ENCODE measurements around the gene KLHL10. TPM values are rescaled to one million over a fixed set of nuclear protein-coding genes. Genes with fewer than 3 reads are reported as not detected.

The KLHL10 gene
- total and polyA plus RNA-seq, 2 of the 13 experiments (the other 11 are each of a cell fraction or from before 2014, with no cell fraction given), result 0.04 to 0.08 TPM

DNA sequence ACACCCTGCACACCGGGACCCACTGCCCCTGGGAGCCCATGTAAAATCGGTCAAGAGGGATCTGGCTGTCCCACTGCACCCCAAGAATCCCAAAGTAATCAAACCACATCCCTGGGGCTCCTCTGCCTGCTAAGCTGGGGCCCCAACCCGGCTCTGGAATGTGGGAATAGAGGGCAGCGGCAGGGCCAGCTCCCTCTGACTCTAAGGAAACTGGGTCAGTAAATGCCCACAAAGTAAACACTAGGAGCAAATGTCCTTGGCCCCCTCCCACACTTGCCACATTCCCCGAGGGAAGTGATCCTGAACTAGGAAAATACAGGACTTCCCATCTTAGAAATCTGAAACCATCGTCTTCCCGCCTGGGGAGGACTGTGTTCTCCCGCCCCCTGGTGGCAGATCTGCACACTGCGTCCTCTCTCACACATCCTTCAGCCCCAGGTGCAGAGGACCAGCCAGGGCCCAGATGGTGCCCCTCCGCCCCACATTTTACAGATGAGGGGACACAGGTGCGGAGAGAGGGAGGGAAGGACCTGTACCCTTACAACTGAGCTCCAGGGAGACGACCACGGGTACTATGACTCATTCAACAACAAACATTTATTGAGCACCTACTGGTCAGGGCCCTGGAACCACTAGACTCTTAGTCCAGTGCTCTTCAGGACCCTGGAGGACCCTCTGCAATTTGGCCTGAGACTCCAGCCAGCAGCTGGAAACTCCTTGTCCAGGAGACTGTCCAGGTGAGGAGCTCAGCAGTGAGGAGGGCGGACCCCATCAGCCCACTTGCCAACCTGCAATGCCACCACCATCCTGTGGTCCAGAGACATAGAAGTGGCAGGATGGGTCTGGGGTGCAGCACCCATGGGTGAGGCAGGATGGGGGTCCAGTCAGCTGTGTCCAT, 36.0 kb upstream of the KLHL10 start (continued):
- TF ChIP-seq ISX (CRISPR knock-in tag; conservative IDR thresholded peaks at IDR 0.05), result no peak
- peak; percentile 24 for TF ChIP-seq ZEB1 (IDR thresholded peaks at IDR 0.05; ENCODE audit: insufficient replicate concordance, low read depth)
- no peak; the same call in 1 of the 2 replicates for TF ChIP-seq ZFY (CRISPR knock-in tag; IDR thresholded peaks at IDR 0.05)
- TF ChIP-seq, protein P1, sequence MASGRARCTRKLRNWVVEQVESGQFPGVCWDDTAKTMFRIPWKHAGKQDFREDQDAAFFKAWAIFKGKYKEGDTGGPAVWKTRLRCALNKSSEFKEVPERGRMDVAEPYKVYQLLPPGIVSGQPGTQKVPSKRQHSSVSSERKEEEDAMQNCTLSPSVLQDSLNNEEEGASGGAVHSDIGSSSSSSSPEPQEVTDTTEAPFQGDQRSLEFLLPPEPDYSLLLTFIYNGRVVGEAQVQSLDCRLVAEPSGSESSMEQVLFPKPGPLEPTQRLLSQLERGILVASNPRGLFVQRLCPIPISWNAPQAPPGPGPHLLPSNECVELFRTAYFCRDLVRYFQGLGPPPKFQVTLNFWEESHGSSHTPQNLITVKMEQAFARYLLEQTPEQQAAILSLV (CRISPR knock-in tag; IDR thresholded peaks at IDR 0.05; ENCODE audit: borderline replicate concordance), result no peak
- TF ChIP-seq ZFAT (CRISPR knock-in tag; conservative IDR thresholded peaks at IDR 0.05), result no peak
- TF ChIP-seq, protein P2, sequence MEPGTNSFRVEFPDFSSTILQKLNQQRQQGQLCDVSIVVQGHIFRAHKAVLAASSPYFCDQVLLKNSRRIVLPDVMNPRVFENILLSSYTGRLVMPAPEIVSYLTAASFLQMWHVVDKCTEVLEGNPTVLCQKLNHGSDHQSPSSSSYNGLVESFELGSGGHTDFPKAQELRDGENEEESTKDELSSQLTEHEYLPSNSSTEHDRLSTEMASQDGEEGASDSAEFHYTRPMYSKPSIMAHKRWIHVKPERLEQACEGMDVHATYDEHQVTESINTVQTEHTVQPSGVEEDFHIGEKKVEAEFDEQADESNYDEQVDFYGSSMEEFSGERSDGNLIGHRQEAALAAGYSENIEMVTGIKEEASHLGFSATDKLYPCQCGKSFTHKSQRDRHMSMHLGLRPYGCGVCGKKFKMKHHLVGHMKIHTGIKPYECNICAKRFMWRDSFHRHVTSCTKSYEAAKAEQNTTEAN (CRISPR knock-in tag; conservative IDR thresholded peaks at IDR 0.05), result no peak
- TF ChIP-seq ZSCAN29 (CRISPR knock-in tag; conservative IDR thresholded peaks at IDR 0.05), result peak; percentile 76; the same call in 1 of the 2 replicates
- TF ChIP-seq CCDC6 (CRISPR knock-in tag; IDR thresholded peaks at IDR 0.05), result peak; percentile 45; the same call in 1 of the 2 replicates
- no peak for TF ChIP-seq ZNF883 (CRISPR knock-in tag; IDR thresholded peaks at IDR 0.05; ENCODE audit: not compliant biosample characterization)
- no peak; the same call in 1 of the 2 replicates for TF ChIP-seq ZNF225 (CRISPR knock-in tag; IDR thresholded peaks at IDR 0.05)
- TF ChIP-seq, protein P3, sequence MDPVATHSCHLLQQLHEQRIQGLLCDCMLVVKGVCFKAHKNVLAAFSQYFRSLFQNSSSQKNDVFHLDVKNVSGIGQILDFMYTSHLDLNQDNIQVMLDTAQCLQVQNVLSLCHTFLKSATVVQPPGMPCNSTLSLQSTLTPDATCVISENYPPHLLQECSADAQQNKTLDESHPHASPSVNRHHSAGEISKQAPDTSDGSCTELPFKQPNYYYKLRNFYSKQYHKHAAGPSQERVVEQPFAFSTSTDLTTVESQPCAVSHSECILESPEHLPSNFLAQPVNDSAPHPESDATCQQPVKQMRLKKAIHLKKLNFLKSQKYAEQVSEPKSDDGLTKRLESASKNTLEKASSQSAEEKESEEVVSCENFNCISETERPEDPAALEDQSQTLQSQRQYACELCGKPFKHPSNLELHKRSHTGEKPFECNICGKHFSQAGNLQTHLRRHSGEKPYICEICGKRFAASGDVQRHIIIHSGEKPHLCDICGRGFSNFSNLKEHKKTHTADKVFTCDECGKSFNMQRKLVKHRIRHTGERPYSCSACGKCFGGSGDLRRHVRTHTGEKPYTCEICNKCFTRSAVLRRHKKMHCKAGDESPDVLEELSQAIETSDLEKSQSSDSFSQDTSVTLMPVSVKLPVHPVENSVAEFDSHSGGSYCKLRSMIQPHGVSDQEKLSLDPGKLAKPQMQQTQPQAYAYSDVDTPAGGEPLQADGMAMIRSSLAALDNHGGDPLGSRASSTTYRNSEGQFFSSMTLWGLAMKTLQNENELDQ (CRISPR knock-in tag; IDR thresholded peaks at IDR 0.05; ENCODE audit: borderline replicate concordance), result no peak
- TF ChIP-seq KAT2B (IDR thresholded peaks at IDR 0.05; ENCODE audit: borderline replicate concordance, low read depth, low read length), result no peak
- no peak; the same call in 1 of the 2 replicates for TF ChIP-seq ZNF333 (CRISPR knock-in tag; IDR thresholded peaks at IDR 0.05; ENCODE audit: borderline replicate concordance)
- peak; percentile 84; the same call in 1 of the 2 replicates for TF ChIP-seq SSRP1 (CRISPR knock-in tag; IDR thresholded peaks at IDR 0.05)
- no peak for TF ChIP-seq ZNF253 (CRISPR knock-in tag; IDR thresholded peaks at IDR 0.05; ENCODE audit: borderline replicate concordance)
- no peak for TF ChIP-seq ETV6 (CRISPR knock-in tag; conservative IDR thresholded peaks at IDR 0.05)
- TF ChIP-seq POLR2AphosphoS2 (IDR thresholded peaks at IDR 0.05; ENCODE audit: low read depth, low read length), result no peak
- no peak for TF ChIP-seq DPF2 (CRISPR knock-in tag; IDR thresholded peaks at IDR 0.05; ENCODE audit: borderline replicate concordance, low read depth)
- TF ChIP-seq ZNF879 (CRISPR knock-in tag; IDR thresholded peaks at IDR 0.05), result no peak
- TF ChIP-seq, protein P4, sequence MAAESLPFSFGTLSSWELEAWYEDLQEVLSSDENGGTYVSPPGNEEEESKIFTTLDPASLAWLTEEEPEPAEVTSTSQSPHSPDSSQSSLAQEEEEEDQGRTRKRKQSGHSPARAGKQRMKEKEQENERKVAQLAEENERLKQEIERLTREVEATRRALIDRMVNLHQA (CRISPR knock-in tag; IDR thresholded peaks at IDR 0.05), result no peak
- TF ChIP-seq TP53 (CRISPR knock-in tag; conservative IDR thresholded peaks at IDR 0.05), result no peak
- TF ChIP-seq STAG1 (CRISPR knock-in tag; IDR thresholded peaks at IDR 0.05), result peak; percentile 94
- peak; percentile 73; the same call in 1 of the 2 replicates for TF ChIP-seq GTF3A (CRISPR knock-in tag; conservative IDR thresholded peaks at IDR 0.05)
- TF ChIP-seq SRSF9 (IDR thresholded peaks at IDR 0.05; ENCODE audit: borderline replicate concordance, insufficient read depth, low read depth, low read length, poor library complexity, severe bottlenecking), result no peak
- 0 out of 2 replicates have a peak, but pooled peaks have one; percentile 45 for TF ChIP-seq THYN1 (CRISPR knock-in tag; IDR thresholded peaks at IDR 0.05; ENCODE audit: borderline replicate concordance, low read depth)
